TTC549 (cell line): ENCODE results near the gene TNRC18.

Experiments used
- FAIRE-seq: peaks from 2 replicates; lab custom pipeline; 2012; peaks lifted over from hg19 to GRCh38; lab: Jason Lieb, UNC

The TNRC18 gene

DNA sequence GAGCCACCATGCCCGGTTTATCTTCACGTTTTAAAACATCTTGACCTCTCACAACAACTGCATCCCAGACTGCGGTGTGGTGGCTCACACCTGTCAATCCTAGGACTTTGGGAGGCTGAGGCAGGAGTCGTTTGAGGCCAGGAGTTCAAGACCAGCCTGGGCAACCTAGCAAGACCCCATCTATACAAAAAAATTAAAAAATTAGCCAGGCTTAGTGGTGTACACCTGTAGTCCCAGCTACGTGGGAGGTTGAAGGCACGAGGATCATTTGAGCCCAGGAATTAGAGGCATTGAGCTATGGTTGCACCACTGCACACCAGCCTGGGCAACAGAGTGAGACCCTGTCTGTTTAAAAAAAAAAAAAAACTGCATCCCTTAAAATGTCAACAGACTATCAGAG is 20.2 kb downstream of the TNRC18 start:
- FAIRE-seq, result no peak

DNA sequence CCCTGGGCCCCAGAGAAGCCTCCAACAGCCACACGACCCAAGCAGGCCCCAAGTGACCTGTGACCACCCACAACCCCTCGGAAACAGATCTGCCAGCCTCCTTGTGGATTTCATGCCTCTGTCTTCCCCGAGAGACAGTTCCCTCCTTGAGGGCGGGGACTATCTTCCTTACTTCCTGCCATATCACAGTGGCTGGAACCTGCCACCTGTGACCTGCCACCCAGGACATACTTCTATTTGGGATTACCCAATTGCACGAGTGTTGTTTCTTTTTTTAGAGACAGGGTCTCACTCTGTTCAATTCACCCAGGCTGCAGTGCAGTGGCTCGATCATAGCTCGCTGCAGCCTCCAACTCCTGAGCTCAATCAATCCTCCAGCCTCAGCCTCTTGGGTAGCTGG is 25.9 kb downstream of the TNRC18 start:
- FAIRE-seq, result no peak

DNA sequence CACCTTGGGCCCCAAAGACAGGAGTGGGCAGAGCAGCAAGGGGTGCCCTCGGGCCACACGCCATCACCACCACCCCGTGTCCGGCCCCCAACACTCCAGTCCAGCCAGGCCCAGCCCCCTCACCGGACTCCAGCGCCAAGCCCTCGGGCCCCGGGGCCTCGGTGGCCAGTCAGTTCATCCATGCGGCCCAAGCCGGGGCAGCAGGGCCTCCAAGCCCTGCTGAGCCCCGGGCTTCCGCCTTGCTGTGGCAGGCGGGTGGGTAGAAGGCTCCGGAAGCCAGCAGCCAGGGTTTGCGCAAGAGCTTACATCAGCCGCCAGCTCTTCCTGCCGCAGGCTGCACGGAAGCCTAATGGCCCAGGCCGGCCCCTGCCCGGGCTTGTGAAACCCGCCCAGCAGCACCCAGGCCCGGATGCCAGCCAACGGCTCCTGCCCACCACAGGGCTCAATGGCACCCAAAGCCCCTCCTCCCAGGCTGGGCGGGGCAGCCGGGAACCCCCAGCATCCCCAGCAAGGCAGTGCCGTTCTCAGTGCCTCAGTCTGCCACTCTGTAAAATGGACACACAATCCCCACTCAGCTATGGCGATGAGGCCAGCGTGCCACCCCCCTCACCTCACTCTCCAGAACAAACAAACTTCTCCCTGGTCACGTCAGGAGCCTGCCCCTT is 26.5 kb downstream of the TNRC18 start:
- FAIRE-seq, result no peak

DNA sequence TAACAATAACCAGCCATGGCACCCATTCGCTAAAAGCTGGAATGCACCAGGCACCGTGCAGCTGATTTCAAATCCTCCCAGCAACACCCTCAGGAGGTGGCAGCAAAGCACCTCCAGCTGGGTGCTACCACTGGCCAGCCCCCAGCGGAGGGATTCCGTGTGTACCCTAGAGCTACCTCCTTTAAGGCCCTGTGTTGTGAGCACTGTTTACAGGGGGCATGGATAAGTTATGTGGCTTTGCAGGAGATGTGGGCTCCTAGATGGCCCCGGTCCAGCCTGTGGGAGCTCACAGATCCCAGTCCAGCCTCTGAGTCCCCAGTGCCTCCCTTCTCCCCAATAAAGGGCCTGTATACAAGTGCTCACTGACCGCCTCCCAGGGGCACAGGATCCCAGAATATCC is 27.1 kb downstream of the TNRC18 start:
- no peak for FAIRE-seq

DNA sequence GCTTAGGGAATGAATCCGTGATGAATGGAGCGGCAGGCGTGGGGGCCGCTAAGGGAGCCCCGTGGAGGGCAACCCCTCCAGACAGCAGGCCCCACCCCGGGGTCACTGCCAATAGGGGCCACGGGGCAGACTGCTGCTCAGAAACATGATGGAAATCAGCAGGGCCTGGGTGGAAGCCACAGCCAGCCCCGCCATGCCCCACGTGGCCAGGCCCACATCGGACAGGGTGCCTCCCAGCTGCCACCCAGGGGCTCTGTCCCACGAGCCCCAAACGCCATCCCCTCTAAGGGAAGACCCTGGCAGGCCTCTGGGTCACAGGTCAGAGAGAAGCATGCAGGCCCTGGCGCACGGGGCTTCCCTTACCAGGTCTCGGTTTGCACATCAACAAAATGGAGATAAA is 28.4 kb downstream of the TNRC18 start:
- no peak for FAIRE-seq

DNA sequence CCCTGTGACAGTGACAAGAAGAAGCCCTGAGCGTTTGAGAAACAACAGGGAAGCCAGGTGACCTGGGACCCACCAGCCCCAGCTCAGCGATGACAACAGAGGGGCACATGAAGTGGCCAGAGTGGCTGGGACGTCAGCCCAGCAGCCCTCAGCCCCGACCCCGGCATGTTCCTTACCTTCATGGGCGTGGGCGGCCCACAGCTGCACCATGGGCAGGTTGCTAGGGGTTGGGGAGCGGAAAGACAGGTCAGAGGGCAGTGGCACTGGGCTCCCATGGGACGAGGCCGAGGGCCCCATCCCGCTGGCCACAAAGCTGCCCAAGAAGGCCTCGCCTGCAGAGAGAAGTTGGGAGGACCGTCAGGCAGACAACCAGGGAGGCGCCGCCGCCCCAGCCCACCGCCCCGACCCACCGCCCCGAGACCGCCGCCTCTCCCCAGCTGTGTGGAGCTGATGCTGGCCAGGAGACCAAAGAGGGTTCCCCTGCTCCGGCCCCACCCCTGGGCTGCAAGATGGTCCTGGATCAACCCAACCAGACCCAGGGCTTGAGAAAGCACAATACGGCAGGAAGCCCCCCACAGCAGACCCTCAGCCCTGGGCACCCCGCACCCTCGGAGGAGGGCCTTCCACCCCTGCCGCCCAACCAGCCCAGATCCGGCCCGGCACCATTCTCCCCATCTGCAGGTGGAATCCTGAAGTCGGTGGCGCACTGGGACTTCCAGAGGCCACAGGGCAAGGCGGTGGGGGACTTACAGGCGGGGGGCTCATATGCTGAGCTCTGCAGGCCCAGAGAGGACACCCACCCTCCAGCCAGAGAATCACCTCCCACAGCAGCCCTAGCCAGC is 29.1 kb downstream of the TNRC18 start:
- no peak for FAIRE-seq

DNA sequence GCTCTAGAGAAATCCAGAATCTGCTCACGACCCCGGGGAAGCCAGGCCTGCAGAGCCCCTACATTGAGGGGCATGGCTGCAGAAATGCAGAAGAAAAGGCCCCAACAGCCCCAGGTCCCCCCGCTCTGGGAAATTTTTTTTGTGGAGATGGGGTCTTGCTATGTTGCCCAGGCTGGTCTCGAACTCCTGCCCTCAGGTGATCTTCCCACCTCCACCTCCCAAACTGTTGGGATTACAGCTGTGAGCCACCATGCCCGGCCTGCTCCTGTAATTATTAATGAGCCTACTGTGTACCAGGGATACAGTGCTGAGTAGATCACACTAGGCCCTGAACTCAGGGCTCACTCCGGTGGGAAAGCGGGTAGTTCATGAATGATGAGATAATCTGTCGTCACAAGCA is 29.9 kb downstream of the TNRC18 start:
- FAIRE-seq, result no peak

DNA sequence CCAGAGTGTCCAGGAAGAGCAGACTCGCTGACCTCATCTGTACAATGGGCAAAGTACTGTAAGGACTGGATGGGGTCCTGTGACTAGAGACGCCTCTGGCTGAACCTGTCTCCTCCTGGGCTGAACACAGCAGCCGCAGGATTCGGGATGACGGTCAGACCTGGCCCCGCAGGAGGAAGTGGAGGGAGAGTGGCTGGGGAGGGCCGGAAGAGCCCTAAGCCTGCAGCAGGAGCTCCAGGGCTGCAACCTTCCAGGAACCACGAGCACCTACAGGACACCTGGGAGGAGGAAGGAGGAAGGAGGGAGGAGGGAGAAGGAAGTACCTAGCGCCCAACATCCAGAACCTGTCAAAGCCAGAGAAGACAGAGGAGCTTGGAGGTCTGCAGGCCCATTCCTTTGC is 30.3 kb downstream of the TNRC18 start:
- FAIRE-seq, result no peak

DNA sequence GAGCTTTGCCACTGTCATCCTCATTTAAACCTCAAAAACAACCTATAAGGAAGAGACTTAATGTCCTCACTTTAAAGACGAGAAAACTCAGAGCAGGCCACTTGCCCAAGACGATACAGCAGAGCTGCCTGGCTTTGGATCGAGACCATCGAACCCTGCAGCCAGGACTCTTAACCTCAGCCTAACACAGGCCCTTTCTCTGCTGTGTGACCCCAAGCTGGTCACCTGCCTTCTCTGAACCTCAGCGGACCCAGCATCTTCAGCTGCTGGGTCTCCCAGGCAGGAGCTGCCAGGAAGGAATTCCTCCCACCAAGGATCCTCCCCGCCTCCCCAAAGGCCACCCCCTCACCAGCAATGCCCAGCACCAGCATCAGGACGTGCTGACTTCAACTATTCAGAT is 32.7 kb downstream of the TNRC18 start:
- FAIRE-seq, result no peak

DNA sequence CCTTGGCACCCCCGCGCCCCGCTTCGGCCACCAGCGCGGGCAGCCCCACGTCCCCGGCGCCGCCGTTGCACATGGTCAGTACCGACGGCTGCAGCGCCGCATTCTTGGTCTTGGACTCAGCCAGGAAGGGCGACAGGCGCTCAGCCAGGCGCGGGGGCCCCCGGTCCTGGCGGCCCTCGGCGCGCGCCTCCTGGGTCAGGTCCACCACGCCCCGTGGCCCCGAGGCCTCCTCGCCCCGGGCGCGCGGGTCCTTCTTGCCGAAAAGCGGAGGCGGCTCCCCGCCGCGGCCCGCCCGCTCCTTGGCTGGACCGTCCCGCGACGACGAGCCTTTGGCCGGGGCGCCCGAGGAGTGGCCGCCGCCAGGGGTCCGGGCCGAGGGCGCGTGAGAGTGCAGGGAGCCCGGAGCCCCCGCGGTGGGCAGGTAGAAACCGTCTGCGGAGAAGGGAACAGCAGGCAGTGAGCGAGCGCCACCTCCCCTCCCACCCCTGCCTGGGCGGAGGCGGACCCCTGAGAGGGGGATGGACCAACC is 34.7 kb downstream of the TNRC18 start:
- FAIRE-seq, result no peak

DNA sequence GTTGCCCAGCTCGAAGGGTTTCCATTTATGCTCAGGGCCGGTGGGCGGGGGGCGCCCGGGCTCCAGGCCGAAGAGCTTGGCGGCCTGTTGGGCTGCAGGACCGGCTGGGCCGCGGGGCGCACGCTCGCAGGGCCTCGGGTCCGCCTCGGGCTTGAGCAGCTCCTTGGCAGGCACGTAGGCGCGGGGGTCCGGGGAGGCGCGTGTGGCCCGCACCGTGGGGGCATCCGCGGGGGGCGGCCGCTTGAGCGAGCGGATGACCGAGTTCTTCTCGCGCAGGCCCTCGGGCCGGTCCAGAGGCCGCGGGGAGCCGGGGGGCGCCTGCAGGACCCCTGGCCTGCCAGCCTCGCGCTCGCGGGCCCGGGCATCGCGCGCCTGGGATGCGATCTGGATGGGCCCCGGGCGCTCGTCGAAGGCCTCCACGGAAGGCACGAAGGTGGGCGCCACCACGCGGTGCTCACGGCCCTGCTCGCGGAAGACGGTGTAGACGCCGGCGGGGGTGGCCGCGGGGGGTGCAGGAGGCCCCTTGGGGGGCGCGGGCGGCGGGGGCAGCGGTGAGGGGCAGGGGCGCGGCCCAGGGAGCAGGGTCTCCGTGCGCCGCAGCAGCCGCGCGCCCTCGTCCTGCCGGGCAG is 35.2 kb downstream of the TNRC18 start:
- no peak for FAIRE-seq

DNA sequence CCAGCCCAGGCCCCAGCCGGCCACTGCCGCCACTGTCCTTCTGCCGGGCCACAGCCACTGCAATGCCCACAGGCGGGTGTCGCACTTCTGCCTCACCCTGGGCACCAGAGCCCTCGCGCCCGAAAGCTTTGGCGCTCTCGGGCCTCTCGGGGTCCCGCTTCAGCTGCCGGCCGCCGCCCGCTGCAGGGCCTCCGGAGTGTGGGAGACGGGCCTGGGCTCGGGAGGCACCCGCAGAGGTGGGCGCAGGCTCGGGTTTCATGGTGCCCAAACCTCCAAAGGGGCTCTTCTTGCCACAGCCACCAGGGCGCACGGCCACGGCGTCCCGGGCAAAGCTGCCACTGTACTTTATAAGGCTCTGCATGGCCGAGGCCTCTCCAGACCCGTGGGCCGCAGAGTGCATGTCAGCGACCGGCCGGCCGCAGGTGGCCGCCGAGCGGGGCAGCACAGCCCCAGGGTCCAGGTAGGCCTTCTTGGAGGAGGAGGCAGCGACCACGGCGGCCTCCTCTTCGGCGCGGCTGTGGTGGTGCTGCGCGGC is 35.9 kb downstream of the TNRC18 start:
- no peak for FAIRE-seq

DNA sequence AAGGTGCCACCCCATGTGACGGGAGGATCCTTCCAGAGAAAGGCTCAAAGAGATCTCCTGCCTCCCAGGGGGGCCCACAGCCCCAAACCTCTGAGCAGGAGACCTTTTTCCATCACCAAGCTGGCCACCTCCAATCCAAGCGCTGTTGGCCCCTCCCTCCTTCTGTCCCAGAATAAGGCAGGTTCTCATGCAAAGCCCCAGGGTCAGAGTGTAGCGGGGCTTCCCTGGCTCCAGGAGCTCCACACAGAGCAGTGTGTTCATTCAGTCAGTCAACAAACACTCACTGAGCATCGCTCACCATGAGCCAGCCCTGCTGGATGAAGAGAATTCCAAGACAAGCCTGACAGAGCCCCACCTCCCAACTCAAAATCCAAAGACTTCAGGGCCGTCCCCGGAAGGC is 39.0 kb downstream of the TNRC18 start:
- no peak for FAIRE-seq

DNA sequence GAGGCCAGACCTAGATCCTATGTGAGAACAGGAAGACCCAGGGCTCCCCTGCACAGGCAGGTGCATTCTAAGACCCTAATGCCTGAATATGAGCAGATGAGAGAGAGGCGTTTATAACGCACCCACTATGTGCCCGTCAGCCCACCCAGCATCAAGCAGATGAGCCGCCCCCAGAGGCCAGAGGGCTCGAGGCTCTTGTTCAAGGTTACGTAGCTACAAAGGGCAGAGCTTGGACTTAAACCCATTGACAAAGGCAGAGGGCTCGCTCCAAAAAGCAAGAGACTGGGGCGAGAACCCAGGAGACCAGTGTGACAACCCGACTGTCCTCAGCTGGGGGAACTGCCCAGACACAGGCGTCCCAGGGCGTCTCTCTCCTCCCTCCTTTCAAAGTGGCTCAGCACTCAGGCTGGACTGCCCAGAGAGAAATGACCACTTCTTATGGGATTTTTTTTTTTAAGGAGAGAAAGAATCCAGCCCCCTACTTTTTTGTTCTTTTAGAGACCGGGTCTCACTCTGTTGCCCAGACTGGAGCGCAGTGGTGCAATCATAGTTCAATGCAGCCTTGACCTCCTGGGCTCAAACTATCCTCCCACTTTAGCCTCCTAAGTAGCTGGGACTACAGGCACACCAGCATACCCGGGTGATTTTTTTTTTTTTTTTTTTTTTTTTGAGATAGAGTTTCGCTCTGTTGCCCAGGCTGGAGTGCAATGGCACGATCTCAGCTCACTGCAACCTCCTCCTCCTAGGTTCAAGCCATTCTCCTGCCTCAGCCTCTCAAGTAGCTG is 40.1 kb downstream of the TNRC18 start:
- no peak for FAIRE-seq

DNA sequence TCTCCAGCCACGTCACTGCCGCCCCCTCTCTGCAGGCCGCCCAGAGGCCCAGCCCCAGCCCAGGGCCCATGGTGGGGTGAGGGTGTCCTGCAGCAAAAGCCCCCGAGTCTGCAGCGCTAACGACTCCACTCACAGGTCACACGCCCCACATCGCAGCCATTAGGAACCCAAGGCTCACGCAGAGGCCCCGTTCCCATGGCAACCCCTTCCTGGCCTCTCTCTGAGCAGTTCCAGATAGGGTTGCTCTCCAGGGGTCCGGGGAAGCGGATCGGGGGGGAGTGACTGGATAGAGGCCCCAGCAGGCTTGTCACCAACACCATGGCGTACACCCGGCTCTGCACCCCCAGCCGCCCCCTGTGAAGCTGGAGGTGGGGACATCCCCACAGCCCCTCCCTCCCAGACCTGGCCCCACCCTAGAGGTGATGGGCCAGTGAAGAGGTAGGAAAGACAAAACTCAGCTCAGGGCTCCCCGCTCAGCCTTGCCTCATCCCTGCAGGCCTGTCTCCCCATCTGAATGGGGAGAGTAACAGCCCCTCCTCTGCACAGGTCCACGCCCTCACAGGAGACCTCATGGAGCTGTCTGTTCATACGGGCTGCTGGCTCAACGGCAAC is 41.2 kb downstream of the TNRC18 start:
- FAIRE-seq, result no peak

DNA sequence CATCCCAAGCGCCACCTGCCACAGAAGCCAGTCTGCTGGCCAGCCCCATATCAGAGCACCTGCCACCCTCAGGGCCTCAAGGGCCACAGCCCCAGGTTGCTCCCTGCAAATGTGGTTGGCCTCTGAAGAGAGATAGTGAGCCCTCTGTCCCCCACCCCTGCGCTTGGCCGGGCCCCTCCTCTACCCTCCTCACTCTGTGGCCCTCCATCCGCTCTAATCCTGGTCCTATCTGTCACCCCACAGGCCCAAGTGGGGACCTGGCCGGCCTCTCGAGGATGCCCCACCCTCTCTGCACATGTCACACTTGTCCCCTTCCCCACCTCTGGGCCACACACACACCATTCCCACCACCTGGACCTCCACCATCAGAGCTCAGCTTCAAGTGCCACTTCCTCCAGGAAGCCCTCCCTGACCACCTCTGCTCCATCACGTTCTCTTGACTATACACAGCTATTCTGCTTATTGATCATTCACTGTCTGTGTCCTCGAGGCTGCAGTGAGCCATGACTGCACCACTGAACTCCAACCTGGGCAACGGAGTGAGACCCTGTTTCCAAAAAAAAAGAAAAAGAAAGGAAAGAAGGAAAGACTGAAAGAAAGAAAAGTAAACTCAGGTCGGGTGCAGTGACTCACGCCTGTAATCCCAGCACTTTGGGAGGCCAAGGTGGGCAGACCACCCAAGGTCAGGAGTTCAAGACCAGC is 42.4 kb downstream of the TNRC18 start:
- no peak for FAIRE-seq

DNA sequence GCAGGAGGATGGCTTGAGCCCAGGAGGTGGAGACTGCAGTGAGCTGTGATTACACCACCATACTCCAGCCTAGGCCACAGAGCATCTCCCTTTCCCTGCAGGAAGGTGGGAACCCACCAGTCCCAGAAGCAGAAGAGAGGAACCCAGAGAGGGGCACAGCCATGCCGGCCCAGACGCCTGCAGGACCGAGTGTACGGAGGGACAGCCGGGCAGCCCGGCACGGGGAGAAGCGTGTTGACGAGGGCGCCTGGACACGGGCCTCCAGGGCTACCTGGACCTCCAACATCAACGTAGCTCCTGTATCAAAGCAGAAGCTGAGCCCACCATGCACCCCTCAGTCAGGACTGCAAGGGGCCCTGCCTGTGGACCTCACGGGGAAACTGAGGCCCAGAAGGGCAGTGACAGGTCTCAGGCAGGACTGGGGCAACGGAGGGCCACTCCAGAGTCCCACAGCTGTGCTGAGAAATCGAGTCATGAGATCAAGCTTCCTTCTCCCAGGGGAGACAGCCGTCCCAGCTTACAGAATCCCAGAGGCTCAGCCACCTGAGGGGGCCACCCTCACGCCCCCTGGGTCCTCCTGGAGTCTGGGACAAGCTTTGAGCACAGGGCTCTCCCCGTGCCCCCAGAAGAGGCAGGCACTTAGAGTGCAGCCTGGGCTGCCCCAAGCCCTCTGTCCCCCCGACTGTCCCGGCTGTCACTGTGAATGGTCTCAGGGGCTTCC is 43.1 kb downstream of the TNRC18 start:
- FAIRE-seq, result no peak

DNA sequence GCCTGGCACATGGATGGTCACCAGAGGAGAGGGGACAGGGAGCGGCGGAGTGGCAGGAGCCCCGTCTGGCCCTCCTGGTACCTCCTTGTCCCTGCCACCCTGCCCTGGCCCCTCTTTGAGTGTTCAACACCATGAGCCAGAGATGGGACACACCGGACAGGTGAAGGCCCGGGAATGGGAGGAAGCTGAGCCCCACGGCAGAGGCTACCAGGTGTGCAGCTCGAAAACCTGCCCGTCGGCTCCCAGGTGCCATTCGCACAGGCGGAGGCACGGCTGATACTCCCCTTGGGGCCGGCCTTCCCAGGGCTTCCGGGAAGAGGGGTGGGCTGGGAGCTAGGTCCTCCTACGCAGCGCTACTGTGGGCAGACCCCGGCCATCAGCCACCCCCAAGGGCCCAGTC is 44.1 kb downstream of the TNRC18 start:
- FAIRE-seq, result no peak

DNA sequence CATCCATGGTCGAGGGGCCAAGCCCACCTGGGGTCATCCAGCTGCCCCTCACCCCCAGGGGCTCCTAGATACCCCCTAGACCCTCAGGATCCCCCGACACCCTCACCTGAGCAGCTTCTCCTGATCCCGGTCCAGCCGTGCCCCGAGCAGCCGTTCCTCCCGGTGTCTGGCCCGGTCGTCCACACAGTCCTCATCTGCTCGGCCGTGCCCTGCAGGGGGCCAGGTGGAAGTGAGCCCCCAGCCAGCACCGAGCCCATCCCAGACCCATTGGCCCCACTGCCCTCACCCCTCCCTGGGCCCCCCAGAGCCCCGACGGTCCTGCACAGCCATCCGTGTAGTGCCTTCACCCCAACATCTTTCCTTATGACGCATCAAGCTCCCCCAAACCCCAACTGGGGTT is 45.8 kb downstream of the TNRC18 start:
- no peak for FAIRE-seq

DNA sequence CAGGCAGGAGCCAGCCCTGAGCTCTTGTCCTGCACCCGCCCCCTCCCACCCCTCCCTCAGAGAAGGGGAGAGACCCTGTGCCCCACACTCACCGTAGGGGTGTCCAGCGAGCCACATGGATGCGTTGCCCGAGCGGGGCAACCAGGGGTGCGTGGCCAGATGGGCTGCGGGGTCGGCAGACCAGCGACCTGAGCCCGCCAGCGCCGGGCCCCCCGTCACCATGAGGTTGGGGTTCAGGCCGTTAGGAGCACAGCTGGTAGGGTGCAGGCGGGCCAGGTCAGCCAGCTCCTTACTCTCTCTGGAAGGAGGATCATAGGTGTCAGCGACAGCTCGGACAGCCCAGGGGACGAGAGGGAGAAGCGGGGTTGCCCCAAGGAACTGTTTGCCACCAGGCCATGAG is 46.4 kb downstream of the TNRC18 start:
- FAIRE-seq, result no peak
